K562 (cell line): ENCODE data around the gene GRAPL. TPM values are rescaled to one million over a fixed set of nuclear protein-coding genes. Genes with fewer than 3 reads are reported as not detected.
"Not testable (repeated sequence)": the region's sequence is repeated elsewhere in the genome, so short reads cannot be mapped to it uniquely, and the experiment has no call there.

ENCODE experiments used
- ARNT ChIP-seq, 2 experiments: fragments of 450-650 bp; IDR thresholded peaks; 2 replicates each; pipeline ENCODE4 v1.6.1; 2016; ENCODE audit warnings: mild to moderate bottlenecking in 1 of 2
- BCL6 ChIP-seq: fragments of 250-450 bp; sonication (Bioruptor Pico); IDR thresholded peaks from 2 replicates; pipeline ENCODE4 v1.4.0; 2020
- CAMTA2 ChIP-seq: fragments of 250-450 bp; sonication (Bioruptor Pico); conservative IDR thresholded peaks from 2 replicates; pipeline ENCODE4 v1.5.1; 2022
- KLF10 ChIP-seq: fragments of 250-450 bp; sonication (Bioruptor Pico); IDR thresholded peaks from 2 replicates; pipeline ENCODE4 v1.6.1; 2021; ENCODE audit warnings: matching md5 sums
- POLR2G ChIP-seq: fragments of 200-400 bp; formaldehyde crosslinking; IDR thresholded peaks from 2 replicates; pipeline ENCODE4 v1.6.1; 2017; ENCODE audit warnings: low read depth, mild to moderate bottlenecking, antibody characterized with exemption, low read length, moderate library complexity
- ZNF347 ChIP-seq: fragments of 450-650 bp; formaldehyde crosslinking; IDR thresholded peaks from 2 replicates; pipeline ENCODE4 v1.4.0; 2020; ENCODE audit warnings: low read depth, mild to moderate bottlenecking, moderate library complexity
- ZNF431 ChIP-seq: sonication (generic); formaldehyde crosslinking; IDR thresholded peaks from 2 replicates; pipeline ENCODE4 v1.8.0; 2022; ENCODE audit warnings: mild to moderate bottlenecking, missing genetic modification reagents
- ZNF551 ChIP-seq: fragments of 250-450 bp; sonication (Bioruptor Pico); IDR thresholded peaks from 2 replicates; pipeline ENCODE4 v1.5.0; 2021; ENCODE audit warnings: mild to moderate bottlenecking, moderate library complexity
- ZSCAN32 ChIP-seq: fragments of 450-650 bp; formaldehyde crosslinking; IDR thresholded peaks from 2 replicates; pipeline ENCODE4 v1.4.0; 2020; ENCODE audit warnings: mild to moderate bottlenecking, moderate library complexity
- polyA plus RNA-seq, 8 experiments: library from polyadenylated mRNA; depleted of rRNA in 4 of 8; stranded (reverse) in 5 of 8; unstranded in 3 of 8; fragments of >200 nt; fragmentation: Nextera tagmentation in 2 of 8; fragmentation: Illumina TruSeq in 1 of 8; extraction: Ambion mirVana in 2 of 8; extraction: Trizol in 1 of 8; gene quantifications; 2 replicates each; pipeline versions ENCODE4 v1.2.1 to v1.2.3, GENCODE V29; 2011 to 2014; ENCODE audit warnings: inconsistent platforms in 1 of 8, missing spikeins in 1 of 8
- total RNA-seq, 7 experiments: library from RNA; depleted of rRNA in 6 of 7; stranded (reverse); fragments of >200 nt in 6 of 7; fragmentation: Illumina TruSeq in 2 of 7; extraction: Trizol in 2 of 7; gene quantifications; 2 replicates each; pipeline versions ENCODE4 v1.2.1 to v1.2.3, GENCODE V29; 2011 to 2021; ENCODE audit warnings: low replicate concordance in 1 of 7
- TF ChIP-seq, protein P1 (sequence below), 2 experiments: fragments of 450-650 bp; formaldehyde crosslinking in 1 of 2; IDR thresholded peaks; 2 replicates each; pipeline versions ENCODE4 v1.4.0 to v1.6.1; 2014 to 2020; ENCODE audit warnings: mild to moderate bottlenecking in 2 of 2, borderline replicate concordance in 1 of 2, low read depth in 1 of 2
- TF ChIP-seq, protein P2 (sequence below): fragments of 450-650 bp; formaldehyde crosslinking; IDR thresholded peaks from 2 replicates; pipeline ENCODE4 v1.4.0; 2020; ENCODE audit warnings: mild to moderate bottlenecking, moderate library complexity
- TF ChIP-seq, protein P3 (sequence below): fragments of 450-650 bp; formaldehyde crosslinking; IDR thresholded peaks from 2 replicates; pipeline ENCODE4 v1.4.0; 2020; ENCODE audit warnings: mild to moderate bottlenecking, moderate library complexity

Gene GRAPL
- total and polyA plus RNA-seq, 9 of the 15 experiments (the other 6 are each of a cell fraction or from before 2014, with no cell fraction given), result 0.22 TPM; not detected in 8

DNA sequence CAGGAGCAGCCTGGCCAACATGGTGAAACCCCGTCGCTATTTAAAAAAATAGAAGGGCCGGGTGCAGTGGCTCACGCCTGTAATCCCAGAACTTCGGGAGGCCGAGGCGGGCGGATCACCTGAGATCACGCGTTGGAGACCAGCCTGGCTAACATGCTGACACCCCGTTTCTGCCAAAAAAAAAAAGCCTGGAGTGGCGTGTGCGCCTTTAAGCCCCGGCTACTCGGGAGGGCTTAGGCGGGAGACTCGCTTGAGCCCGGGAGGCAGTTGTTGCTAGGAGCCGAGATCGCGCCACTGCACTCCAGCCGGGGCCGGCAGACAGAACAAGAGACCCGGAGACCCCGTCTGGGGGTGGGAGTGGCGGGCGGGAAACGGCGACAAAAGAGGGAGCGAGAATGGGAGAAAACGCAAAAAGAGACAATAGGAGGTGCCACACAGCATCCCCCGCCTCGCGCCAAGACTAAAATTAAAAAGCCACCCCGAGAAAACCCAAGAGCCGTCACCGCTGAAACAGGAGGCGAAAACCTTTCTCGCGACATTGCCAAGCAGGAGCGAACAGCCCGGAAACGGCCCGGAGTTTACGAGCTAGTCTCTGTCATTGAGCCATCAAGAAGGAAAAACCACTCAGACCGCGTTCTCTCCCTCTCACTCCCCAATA, 15.5 kb upstream of the GRAPL start (continued):
- TF ChIP-seq CAMTA2 (CRISPR knock-in tag), result peak; percentile 95; the same call in 1 of the 2 replicates
- peak; percentile 38; the same call in 1 of the 2 replicates for TF ChIP-seq ZNF431
- peak; percentile 92 for TF ChIP-seq ZNF347
- peak; percentile 66 for TF ChIP-seq POLR2G
- TF ChIP-seq, protein P1, sequence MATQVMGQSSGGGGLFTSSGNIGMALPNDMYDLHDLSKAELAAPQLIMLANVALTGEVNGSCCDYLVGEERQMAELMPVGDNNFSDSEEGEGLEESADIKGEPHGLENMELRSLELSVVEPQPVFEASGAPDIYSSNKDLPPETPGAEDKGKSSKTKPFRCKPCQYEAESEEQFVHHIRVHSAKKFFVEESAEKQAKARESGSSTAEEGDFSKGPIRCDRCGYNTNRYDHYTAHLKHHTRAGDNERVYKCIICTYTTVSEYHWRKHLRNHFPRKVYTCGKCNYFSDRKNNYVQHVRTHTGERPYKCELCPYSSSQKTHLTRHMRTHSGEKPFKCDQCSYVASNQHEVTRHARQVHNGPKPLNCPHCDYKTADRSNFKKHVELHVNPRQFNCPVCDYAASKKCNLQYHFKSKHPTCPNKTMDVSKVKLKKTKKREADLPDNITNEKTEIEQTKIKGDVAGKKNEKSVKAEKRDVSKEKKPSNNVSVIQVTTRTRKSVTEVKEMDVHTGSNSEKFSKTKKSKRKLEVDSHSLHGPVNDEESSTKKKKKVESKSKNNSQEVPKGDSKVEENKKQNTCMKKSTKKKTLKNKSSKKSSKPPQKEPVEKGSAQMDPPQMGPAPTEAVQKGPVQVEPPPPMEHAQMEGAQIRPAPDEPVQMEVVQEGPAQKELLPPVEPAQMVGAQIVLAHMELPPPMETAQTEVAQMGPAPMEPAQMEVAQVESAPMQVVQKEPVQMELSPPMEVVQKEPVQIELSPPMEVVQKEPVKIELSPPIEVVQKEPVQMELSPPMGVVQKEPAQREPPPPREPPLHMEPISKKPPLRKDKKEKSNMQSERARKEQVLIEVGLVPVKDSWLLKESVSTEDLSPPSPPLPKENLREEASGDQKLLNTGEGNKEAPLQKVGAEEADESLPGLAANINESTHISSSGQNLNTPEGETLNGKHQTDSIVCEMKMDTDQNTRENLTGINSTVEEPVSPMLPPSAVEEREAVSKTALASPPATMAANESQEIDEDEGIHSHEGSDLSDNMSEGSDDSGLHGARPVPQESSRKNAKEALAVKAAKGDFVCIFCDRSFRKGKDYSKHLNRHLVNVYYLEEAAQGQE (IDR thresholded peaks at IDR 0.05; ENCODE audit: borderline replicate concordance), result not testable (repeated sequence)
- TF ChIP-seq, protein P1 (CRISPR knock-in tag; IDR thresholded peaks at IDR 0.05; ENCODE audit: low read depth), result peak; percentile 71; the same call in 1 of the 2 replicates
- TF ChIP-seq, protein P2, sequence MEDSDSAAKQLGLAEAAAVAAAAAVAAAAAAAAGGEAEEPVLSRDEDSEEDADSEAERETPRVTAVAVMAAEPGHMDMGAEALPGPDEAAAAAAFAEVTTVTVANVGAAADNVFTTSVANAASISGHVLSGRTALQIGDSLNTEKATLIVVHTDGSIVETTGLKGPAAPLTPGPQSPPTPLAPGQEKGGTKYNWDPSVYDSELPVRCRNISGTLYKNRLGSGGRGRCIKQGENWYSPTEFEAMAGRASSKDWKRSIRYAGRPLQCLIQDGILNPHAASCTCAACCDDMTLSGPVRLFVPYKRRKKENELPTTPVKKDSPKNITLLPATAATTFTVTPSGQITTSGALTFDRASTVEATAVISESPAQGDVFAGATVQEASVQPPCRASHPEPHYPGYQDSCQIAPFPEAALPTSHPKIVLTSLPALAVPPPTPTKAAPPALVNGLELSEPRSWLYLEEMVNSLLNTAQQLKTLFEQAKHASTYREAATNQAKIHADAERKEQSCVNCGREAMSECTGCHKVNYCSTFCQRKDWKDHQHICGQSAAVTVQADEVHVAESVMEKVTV (CRISPR knock-in tag), result peak; percentile 86
- TF ChIP-seq, protein P3, sequence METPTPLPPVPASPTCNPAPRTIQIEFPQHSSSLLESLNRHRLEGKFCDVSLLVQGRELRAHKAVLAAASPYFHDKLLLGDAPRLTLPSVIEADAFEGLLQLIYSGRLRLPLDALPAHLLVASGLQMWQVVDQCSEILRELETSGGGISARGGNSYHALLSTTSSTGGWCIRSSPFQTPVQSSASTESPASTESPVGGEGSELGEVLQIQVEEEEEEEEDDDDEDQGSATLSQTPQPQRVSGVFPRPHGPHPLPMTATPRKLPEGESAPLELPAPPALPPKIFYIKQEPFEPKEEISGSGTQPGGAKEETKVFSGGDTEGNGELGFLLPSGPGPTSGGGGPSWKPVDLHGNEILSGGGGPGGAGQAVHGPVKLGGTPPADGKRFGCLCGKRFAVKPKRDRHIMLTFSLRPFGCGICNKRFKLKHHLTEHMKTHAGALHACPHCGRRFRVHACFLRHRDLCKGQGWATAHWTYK (CRISPR knock-in tag), result peak; percentile 98
- peak; percentile 97 for TF ChIP-seq ZNF551
- TF ChIP-seq KLF10 (CRISPR knock-in tag), result peak; percentile 94
- peak; percentile 98 for TF ChIP-seq ZSCAN32 (CRISPR knock-in tag)
- peak; percentile 92 for TF ChIP-seq BCL6 (CRISPR knock-in tag)
- peak; percentile 57 to 96; a peak in 3 of 4 replicates for TF ChIP-seq ARNT (IDR thresholded peaks at IDR 0.05)
